ENCODE results near the gene OR2B6.

The OR2B6 gene

DNA sequence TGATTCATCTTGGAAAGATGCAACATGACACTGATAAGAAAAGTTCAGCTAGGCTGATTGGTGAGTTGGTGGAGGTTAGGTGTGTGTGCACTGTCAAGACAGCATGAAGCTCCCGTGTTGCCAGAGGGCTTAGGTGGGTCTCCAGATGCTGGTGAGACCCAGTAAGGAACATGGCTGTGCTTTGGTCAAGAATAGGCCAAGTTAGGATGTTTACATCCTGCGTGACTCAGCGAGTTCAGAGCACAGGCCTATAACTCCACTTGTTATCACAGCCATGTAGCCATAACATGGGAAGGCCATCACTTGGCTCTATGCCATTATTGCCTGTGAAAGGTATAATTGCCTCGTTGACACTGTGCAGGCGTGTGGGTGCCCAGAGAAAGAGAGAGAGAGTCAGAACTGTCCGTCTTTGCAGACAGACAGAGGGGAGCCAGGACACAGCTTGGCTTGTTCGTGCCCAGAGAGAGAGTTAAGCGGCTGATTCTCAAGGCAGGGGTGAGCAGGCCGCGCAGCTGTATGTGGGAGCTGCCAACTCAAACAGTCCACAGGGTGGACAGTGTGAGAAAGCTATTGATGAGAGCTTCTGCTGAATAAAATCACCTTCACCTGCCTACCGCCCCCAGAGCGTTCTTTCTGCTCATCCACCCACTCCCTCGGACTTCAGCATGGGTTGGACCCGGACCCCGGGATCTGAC is 43.5 kb downstream of the OR2B6 start:
- DNase-seq = peak; percentile 9

DNA sequence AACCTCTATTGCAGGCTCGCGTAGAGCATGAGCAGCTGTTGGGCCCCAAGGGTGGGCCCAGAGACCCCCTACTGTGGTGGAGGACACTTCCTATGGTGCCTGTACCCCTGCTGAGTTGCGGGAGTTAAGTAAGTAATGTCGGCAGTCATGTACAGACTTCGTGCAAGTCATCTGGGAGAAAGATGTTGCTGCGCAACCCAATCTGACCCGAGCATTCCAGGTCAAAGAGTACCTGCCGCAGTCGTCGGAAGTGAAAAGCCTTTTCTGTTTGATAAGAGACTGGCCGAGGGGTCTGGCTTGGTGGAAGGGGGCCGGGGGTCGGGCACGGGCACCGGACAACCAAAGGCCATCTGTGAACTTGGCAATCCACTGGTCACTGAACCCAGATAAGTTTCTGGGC is 44.3 kb downstream of the OR2B6 start:
- peak; percentile 4 for DNase-seq

DNA sequence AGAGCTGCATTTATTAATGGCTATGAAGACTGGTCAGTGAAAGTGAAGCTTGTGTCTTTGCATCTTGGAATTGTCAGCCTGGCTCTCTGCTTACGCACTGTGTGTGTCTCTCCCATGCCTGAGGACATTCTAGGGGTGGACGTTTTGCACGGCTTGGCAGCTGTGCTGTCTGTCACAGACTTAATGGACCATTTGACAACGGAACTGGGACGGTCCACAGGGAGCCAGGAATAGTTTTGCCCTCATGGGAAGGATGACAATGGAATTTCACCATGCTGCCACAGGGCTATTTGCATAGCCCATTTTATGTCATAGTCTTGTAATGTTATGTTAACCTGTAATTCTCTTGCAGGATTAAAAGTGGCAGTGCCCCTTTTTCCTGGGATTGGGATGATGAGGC is 44.7 kb downstream of the OR2B6 start:
- DNase-seq = peak; percentile 9

DNA sequence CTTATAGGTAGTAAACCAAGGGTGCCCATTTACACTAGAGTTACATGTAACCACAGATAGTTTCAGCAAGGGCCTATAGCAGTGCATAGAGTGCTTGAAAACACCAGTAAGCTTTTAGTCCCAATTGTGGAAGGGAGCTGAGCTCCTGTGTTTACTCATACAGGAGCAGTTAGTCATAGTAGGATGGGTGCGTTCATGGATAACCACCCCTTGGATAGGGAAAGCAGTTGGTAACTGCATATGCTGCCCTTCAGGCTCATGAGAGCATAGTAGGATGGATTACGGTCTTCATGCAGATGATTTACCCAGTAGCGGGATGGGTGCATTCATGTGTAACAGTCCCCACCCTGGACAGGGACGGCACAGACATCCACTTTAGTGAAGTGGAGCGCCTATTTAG is 45.1 kb downstream of the OR2B6 start:
- DNase-seq = no peak

DNA sequence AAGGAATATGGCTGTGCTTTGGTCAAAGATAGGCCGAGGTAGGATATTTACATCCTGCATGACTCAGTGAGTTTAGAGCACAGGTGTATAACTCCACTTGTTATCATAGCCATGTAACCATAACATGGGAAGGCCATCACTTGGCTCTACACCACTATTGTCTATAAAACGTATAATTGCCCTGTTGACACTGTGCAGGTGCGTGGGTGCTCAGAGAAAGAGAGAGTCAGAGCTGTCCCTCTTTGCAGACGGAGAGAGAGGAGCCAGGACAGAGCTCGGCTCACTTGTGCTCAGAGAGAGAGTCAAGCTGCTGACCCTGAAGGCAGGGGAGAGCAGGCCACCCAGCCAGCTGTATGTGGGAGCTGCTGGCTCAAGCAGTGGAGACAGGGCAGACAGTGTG is 46.0 kb downstream of the OR2B6 start:
- DNase-seq = no peak

DNA sequence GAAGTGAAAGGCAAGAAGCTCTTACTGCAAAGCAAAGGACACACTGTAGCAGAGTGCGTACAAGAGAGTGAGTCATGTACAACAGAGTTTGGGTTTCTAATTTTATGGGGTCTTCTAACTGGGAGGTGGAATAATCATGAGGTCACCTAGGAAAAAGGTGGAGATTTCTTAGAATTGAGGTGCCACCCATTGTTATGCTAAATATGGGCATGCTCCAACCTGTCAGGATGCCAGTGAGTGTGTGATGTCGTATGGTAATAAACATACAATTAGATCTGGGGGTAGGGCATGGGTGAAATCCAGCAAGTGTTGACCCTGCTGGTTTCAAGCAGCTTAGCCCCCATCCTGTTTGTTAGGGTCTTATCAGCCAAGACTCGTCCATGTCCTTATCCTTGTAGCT is 46.6 kb downstream of the OR2B6 start:
- no peak for DNase-seq

DNA sequence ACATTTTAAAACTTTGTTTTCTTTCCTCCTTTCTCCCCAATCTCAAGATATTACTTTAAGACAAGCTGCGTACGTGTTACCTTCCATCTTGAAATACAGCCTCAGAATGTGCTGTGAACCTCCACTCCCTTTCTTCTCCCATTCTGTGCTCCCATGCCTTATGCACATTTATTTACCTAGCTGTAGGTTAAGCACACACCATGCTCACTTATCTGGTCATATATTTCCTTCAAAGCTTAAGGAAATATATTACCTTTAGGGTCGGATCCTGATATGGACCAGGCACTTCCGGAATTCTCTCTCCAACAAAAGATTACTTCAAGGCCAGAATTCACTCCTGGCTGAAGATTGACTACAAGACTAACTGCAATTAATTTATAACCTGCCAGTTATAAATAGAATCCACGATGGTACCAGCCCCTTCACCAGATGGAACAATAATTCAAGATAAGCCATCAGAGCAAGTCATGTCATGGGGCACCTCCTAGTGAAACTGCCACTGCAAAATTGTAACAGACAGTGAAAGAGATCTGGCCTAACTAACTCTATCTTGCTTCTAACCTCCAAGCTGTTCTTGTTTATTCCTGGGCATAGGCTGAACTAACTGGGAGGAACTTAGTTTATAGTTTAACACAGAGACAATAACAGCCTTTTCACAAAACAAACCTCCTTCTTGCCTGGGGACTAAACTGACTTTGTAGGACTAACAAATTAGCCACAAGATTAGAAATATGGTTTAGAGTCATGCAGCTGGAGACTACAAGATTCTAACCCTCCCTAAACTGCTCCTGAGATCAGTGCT is 47.5 kb downstream of the OR2B6 start:
- no peak for DNase-seq

DNA sequence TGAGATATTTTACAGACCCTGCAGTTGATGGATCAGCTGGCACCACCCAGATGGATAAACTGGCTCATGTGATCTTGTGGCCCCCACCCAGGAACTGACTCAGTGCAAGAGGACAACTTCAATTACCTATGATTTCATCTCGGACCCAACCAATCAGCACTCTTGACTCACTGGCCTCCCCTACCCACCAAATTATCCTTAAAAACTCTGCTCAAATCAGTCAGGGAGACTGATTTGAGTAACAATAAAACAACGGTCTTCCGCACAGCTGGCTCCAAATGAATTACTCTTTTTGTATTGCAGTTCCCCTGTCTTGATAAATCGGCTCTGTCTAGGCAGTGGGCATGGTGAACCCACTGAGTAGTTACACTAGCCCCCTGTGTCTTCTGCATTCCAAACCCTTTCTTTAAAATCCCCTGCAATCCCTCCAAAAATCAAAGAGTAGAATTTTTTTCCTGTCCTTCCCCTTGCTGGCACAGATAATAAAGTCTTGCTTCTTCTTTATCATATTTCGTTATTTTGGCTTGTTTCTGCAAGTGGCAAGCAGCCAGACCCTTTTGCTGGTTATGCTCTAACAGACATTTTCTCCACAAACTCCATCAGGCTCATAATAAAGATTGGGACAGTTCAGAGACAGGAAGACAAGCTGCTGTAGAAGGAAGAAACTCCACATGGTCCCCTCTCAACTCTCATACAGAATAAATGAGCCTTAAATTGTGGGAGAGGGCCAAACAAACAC is 48.3 kb downstream of the OR2B6 start:
- no peak for DNase-seq

DNA sequence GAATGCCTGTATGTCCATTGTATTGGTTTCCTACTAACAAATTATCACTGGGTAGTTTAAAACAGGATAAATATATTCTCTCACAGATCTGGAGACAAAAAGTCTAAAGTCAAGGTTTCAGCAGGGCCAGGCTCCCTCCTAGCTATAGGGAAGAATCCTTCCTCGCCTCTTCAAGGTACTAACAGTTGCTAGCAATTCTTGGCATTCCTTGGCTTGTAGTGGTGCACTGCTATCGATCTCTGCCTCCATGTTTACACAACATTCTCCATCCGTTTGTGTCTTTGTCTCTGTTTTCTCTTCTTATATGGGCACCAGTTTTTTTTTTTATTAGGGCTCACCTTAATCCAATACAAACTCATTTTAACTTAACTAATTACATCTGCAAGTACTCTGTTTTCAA is 48.9 kb downstream of the OR2B6 start:
- DNase-seq = no peak
